ENCODE data around the gene FKBP5. TPM values are rescaled to one million over a fixed set of nuclear protein-coding genes. Genes with fewer than 3 reads are reported as not detected.
A peak's percentile ranks its signal among the peaks of the same experiment; 100 is the strongest.

FKBP5 gene
- total RNA-seq, 1 donor from 2014 or later = 246 TPM

DNA sequence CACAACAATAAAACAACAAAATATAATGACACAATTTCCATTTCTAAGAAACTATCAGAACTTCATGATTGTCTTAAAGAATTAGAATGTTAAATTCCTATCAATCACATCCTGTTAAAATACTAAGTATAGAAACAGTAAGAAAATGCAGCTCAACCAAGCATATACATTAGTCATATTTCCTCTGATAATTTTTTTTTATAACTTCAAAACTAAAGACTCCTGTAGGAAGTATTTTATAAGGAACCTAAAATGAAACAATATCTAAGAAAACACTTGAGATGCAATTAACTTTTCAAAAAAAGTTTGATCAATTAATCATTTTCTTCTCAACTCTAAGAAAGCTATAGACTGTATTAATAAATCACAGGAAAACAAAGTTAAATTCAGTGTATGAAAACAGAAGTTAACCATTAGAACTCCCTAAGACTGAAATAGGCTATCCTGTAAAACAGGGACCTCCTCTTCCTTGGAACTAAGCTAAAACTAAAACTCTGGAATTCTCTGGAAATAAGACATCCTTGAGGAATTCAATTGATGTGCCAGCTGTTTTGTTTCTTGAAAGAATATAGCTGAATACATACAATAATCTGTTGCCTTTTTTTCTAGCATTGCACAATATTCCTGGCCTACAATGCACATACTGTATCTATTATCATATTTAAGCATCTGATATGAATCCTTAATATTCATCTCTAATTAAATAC, 19.8 kb downstream of the FKBP5 start:
- H3K27me3 ChIP-seq = no peaks in the 10 kb centered on the region
- H3K4me3 ChIP-seq = peak overlapping the region in 1 of 2 donors; percentile 9
- TF ChIP-seq, protein P1, sequence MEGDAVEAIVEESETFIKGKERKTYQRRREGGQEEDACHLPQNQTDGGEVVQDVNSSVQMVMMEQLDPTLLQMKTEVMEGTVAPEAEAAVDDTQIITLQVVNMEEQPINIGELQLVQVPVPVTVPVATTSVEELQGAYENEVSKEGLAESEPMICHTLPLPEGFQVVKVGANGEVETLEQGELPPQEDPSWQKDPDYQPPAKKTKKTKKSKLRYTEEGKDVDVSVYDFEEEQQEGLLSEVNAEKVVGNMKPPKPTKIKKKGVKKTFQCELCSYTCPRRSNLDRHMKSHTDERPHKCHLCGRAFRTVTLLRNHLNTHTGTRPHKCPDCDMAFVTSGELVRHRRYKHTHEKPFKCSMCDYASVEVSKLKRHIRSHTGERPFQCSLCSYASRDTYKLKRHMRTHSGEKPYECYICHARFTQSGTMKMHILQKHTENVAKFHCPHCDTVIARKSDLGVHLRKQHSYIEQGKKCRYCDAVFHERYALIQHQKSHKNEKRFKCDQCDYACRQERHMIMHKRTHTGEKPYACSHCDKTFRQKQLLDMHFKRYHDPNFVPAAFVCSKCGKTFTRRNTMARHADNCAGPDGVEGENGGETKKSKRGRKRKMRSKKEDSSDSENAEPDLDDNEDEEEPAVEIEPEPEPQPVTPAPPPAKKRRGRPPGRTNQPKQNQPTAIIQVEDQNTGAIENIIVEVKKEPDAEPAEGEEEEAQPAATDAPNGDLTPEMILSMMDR (IDR thresholded peaks at IDR 0.05) = no peak
- TF ChIP-seq POLR2A (IDR thresholded peaks at IDR 0.05) (no peak), POLR2AphosphoS5 (IDR thresholded peaks at IDR 0.05; ENCODE audit: insufficient read depth in 1 of 2, low read depth in 1 of 2) (no peak)
- H3K4me1 ChIP-seq = peaks cover 64% of the 10 kb centered on the region
- H3K9me3 ChIP-seq = no peaks in the 10 kb centered on the region
- DNase-seq (ENCODE audit: extremely low spot score in 2 of 2) = no peak
- peaks cover 0 to 24% of the 10 kb centered on the region in 2 donors for H3K36me3 ChIP-seq
- intact Hi-C loops (cut with DNase I) = no loop called here
- H3K27ac ChIP-seq = no peak overlapping the region

DNA sequence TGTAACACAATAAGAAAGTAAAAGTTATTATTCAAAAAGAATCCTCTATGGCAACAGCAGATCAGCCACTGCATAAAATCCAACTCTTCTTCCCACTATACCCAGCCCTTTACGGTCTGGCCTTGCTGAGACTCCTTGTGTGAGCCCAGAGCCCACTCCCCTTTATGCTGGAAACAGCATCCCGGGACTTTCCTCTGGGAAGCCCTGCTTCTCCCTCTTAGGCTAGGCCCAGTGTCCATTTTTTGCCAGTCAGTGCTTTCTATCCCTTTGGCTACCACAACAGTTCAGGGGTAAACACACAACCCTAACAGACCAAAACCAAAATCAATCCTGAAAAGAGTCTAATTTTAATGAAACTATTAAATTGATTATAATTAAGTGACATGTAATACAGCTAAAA, 20.6 kb downstream of the FKBP5 start:
- H3K9me3 ChIP-seq = no peaks in the 10 kb centered on the region
- peaks cover 66% of the 10 kb centered on the region for H3K4me1 ChIP-seq
- peaks cover 0 to 24% of the 10 kb centered on the region in 2 donors for H3K36me3 ChIP-seq
- DNase-seq (ENCODE audit: extremely low spot score in 2 of 2) = no peak
- H3K27ac ChIP-seq = no peak overlapping the region
- intact Hi-C loops (cut with DNase I) = no loop called here
- no peak overlapping the region for H3K4me3 ChIP-seq
- TF ChIP-seq POLR2AphosphoS5 (IDR thresholded peaks at IDR 0.05; ENCODE audit: insufficient read depth in 1 of 2, low read depth in 1 of 2) (no peak), POLR2A (IDR thresholded peaks at IDR 0.05) (no peak)
- TF ChIP-seq, protein P1 (IDR thresholded peaks at IDR 0.05) = no peak
- H3K27me3 ChIP-seq = no peaks in the 10 kb centered on the region

DNA sequence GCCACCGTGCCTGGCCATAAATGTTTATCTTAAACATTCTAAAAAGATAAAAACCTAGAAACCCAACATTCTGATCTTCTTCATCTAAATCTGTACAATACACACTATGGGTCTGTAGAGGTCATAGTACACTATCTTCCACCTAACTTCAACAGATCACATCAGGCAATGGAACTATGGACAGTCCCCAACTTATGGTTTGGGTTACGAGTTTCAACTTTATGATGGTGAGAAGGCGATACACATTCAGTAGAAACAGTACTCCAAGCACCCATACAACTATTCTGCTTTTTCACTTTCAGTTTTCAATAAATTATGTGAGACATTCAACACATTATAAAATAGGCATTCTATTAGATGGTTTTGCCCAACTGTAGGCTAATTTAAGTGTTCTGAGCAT, 23.1 kb downstream of the FKBP5 start:
- Histone ChIP-seq H3K27me3 (no peaks in the 10 kb centered on the region), H3K9me3 (no peaks in the 10 kb centered on the region), H3K27ac (no peak overlapping the region), H3K4me1 (peaks cover 71% of the 10 kb centered on the region), H3K36me3 (peaks cover 0 to 24% of the 10 kb centered on the region in 2 donors), H3K4me3 (no peak overlapping the region)
- TF ChIP-seq, protein P1 (IDR thresholded peaks at IDR 0.05) = no peak
- TF ChIP-seq POLR2A (IDR thresholded peaks at IDR 0.05) (no peak), POLR2AphosphoS5 (IDR thresholded peaks at IDR 0.05; ENCODE audit: insufficient read depth in 1 of 2, low read depth in 1 of 2) (no peak)
- intact Hi-C loops (cut with DNase I) = no loop called here
- no peak for DNase-seq (ENCODE audit: extremely low spot score in 2 of 2)

DNA sequence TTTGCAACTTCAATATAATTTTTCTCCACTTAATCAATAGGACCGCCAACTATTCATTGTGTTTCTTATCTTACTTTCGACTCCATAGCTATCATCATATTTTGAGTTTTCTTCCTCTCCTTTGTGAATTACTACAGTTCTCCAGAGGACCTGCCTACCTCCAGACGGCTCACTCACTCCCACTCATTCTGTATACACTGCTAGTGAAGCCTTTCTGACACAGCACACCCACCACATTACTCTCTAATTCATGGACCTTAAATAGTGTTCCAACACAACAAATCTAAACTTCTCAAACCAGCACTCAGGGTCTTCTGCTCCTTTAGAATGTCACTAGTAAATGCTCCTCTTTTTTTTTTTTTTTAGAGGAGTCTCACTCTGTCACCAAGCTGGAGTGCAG, 23.8 kb downstream of the FKBP5 start:
- Histone ChIP-seq H3K9me3 (no peaks in the 10 kb centered on the region), H3K4me3 (no peak overlapping the region), H3K27me3 (no peaks in the 10 kb centered on the region), H3K27ac (no peak overlapping the region), H3K4me1 (peaks cover 70% of the 10 kb centered on the region), H3K36me3 (peaks cover 0 to 24% of the 10 kb centered on the region in 2 donors)
- DNase-seq (ENCODE audit: extremely low spot score in 2 of 2) = no peak
- intact Hi-C loops (cut with DNase I) = no loop called here
- no peak for TF ChIP-seq POLR2A (IDR thresholded peaks at IDR 0.05)
- TF ChIP-seq, protein P1 (IDR thresholded peaks at IDR 0.05) = no peak
- TF ChIP-seq POLR2AphosphoS5 (IDR thresholded peaks at IDR 0.05; ENCODE audit: insufficient read depth in 1 of 2, low read depth in 1 of 2) = no peak
